ENCODE results near the gene ETHE1. TPM values are rescaled to one million over a fixed set of nuclear protein-coding genes. Genes with fewer than 3 reads are reported as not detected.
"Not testable (repeated sequence)": the region's sequence is repeated elsewhere in the genome, so short reads cannot be mapped to it uniquely, and the experiment has no call there.

The ETHE1 gene
- total RNA-seq, 2 donors from 2014 or later = 42.0 to 45.9 TPM

DNA sequence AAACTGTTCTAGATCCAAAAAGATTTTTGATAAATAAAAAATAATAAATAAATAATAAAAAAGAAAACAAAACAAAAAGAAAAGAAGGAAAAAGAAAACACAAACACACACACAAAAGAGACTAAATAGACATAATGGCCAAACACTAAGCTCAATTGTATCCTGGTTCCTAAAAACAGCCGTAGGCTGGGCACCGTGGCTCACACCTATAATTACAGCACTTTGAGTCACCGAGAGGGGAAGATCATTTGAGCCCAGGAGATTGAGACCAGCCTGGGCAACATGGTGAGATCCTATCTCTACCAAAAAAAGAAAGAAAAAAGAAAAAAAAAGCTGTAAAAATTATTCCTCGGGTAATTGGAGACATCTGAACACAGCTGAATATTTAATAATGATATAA, 8.9 kb downstream of the ETHE1 start:
- Histone ChIP-seq H3K27me3 (replicated peaks; ENCODE audit: insufficient read depth) (no peaks in the 10 kb centered on the region), H3K36me3 (peaks cover 5% of the 10 kb centered on the region), H3K9me3 (no peaks in the 10 kb centered on the region), H3K4me1 (ENCODE audit: control insufficient read depth in 1 of 2, low read depth in 2 of 2) (no peaks in the 10 kb centered on the region), H3K27ac (no peak overlapping the region), H3K4me3 (no peak overlapping the region)
- TF ChIP-seq, protein P1, sequence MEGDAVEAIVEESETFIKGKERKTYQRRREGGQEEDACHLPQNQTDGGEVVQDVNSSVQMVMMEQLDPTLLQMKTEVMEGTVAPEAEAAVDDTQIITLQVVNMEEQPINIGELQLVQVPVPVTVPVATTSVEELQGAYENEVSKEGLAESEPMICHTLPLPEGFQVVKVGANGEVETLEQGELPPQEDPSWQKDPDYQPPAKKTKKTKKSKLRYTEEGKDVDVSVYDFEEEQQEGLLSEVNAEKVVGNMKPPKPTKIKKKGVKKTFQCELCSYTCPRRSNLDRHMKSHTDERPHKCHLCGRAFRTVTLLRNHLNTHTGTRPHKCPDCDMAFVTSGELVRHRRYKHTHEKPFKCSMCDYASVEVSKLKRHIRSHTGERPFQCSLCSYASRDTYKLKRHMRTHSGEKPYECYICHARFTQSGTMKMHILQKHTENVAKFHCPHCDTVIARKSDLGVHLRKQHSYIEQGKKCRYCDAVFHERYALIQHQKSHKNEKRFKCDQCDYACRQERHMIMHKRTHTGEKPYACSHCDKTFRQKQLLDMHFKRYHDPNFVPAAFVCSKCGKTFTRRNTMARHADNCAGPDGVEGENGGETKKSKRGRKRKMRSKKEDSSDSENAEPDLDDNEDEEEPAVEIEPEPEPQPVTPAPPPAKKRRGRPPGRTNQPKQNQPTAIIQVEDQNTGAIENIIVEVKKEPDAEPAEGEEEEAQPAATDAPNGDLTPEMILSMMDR (IDR thresholded peaks at IDR 0.05) = no peak
- DNase-seq (ENCODE audit: low spot score) (no peak), ATAC-seq (ENCODE audit: insufficient number of reproducible peaks, low FRiP score, low read depth) (no peak)

DNA sequence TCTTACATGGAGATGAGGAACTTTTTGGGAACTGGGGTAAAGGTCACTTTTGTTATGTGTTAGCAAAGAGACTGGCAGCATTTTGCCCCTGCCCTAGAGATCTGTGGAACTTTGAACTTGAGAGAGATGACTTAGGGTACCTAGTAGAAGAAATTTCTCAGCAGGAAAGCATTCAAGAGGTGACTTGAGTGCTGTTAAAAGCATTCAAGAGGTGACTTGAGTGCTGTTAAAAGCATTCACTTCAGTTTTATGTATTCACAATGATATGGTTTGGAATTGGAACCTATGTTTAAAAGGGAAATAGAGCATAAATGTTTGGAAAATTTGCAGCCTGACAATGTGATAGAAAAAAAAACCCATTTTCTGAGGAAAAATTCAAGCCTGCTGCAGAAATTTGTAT, 14.6 kb downstream of the ETHE1 start:
- H3K36me3 ChIP-seq = peaks cover 27% of the 10 kb centered on the region
- H3K4me3 ChIP-seq; ATAC-seq (ENCODE audit: insufficient number of reproducible peaks, low FRiP score, low read depth); H3K4me1 ChIP-seq (ENCODE audit: control insufficient read depth in 1 of 2, low read depth in 2 of 2); H3K27ac ChIP-seq; DNase-seq (ENCODE audit: low spot score); H3K9me3 ChIP-seq; H3K27me3 ChIP-seq (replicated peaks; ENCODE audit: insufficient read depth): not testable (repeated sequence)

- TF ChIP-seq, protein P1 (IDR thresholded peaks at IDR 0.05) = no peak
- Histone ChIP-seq H3K9me3 (no peaks in the 10 kb centered on the region), H3K4me1 (ENCODE audit: control insufficient read depth in 1 of 2, low read depth in 2 of 2) (no peaks in the 10 kb centered on the region), H3K4me3 (no peak overlapping the region), H3K27me3 (replicated peaks; ENCODE audit: insufficient read depth) (no peaks in the 10 kb centered on the region), H3K27ac (no peak overlapping the region), H3K36me3 (peaks cover 27% of the 10 kb centered on the region)
- DNase-seq (ENCODE audit: low spot score) (no peak), ATAC-seq (ENCODE audit: insufficient number of reproducible peaks, low FRiP score, low read depth) (no peak)
Observed at GRCh38 chr19:43511324-43511723, 15.7 kb downstream of the ETHE1 start.

DNA sequence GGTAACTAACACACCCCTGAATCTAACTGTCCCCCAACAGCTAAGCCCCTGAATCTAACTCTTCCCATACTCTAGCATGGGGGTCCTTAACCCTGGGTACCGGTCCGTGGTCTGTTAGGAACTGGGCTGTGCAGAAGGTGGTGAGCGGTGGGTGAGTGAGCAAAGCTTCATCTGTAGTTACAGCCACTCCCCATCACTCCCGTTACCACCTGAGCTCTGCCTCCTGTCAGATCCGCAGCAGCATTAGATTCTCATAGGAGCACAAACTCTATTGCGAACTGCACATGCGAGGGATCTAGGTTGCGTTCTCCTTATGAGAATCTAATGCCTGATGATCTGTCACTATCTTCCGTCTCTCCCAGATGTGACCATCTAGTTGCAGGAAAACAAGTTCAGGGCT, 16.3 kb downstream of the ETHE1 start:
- Histone ChIP-seq H3K36me3 (peaks cover 27% of the 10 kb centered on the region), H3K27ac (no peak overlapping the region), H3K4me3 (no peak overlapping the region), H3K27me3 (replicated peaks; ENCODE audit: insufficient read depth) (no peaks in the 10 kb centered on the region), H3K4me1 (ENCODE audit: control insufficient read depth in 1 of 2, low read depth in 2 of 2) (no peaks in the 10 kb centered on the region), H3K9me3 (no peaks in the 10 kb centered on the region)
- no peak for DNase-seq (ENCODE audit: low spot score)
- ATAC-seq (ENCODE audit: insufficient number of reproducible peaks, low FRiP score, low read depth) = no peak
- TF ChIP-seq, protein P1 (IDR thresholded peaks at IDR 0.05) = no peak

DNA sequence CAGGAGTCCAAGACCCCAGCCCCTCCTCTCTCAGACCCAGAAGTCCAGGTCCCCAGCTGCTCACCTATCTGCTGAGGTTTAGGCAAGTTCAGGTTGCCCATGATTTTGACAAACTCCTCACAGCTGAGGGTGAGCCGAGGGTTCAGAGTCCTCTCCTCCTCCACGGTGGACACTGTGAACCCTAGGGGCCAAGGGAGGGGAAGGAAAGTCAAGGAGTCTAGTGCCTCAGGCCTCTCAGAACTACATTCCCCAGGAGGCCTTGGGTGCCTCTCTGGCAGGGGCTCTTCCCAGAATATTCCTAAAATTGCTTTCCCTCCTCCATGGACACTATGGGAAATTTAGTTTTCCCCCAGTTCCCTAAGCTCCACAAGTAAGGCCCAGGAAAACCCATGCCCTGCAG, 19.1 kb downstream of the ETHE1 start:
- no peak overlapping the region for H3K27ac ChIP-seq

GRCh38 chr19:43506629-43507028, 20.4 kb downstream of the ETHE1 start:
- Histone ChIP-seq H3K36me3 (peaks cover 22% of the 10 kb centered on the region), H3K4me3 (no peak overlapping the region), H3K27ac (no peak overlapping the region), H3K9me3 (no peaks in the 10 kb centered on the region), H3K4me1 (ENCODE audit: control insufficient read depth in 1 of 2, low read depth in 2 of 2) (peaks cover 4 to 6% of the 10 kb centered on the region in 2 donors), H3K27me3 (replicated peaks; ENCODE audit: insufficient read depth) (no peaks in the 10 kb centered on the region)
- ATAC-seq (ENCODE audit: insufficient number of reproducible peaks, low FRiP score, low read depth) (no peak), DNase-seq (ENCODE audit: low spot score) (no peak)
- TF ChIP-seq, protein P1 (IDR thresholded peaks at IDR 0.05) = no peak

More for the DNA sequence above, 19.1 kb downstream of the ETHE1 start:
- H3K4me3 ChIP-seq = no peak overlapping the region
- no peaks in the 10 kb centered on the region for H3K9me3 ChIP-seq
- TF ChIP-seq, protein P1 (IDR thresholded peaks at IDR 0.05) = no peak
- H3K36me3 ChIP-seq = peaks cover 22% of the 10 kb centered on the region
- peaks cover 4 to 6% of the 10 kb centered on the region in 2 donors for H3K4me1 ChIP-seq (ENCODE audit: control insufficient read depth in 1 of 2, low read depth in 2 of 2)
- DNase-seq (ENCODE audit: low spot score) (no peak), ATAC-seq (ENCODE audit: insufficient number of reproducible peaks, low FRiP score, low read depth) (no peak)
- no peaks in the 10 kb centered on the region for H3K27me3 ChIP-seq (replicated peaks; ENCODE audit: insufficient read depth)
